GM18498 (cell line): Measurements from ENCODE around the gene DTX2.
"Not testable (repeated sequence)": the region's sequence is repeated elsewhere in the genome, so short reads cannot be mapped to it uniquely, and the experiment has no call there.

Source experiments
- ATAC-seq: cut with Tn5 transposase; IDR thresholded peaks from one replicate; pipeline ENCODE4 v1.9.1; 2021; ENCODE audit warnings: mild to moderate bottlenecking, moderate library complexity; ENCODE audit not compliant: unreplicated experiment

Gene DTX2

DNA sequence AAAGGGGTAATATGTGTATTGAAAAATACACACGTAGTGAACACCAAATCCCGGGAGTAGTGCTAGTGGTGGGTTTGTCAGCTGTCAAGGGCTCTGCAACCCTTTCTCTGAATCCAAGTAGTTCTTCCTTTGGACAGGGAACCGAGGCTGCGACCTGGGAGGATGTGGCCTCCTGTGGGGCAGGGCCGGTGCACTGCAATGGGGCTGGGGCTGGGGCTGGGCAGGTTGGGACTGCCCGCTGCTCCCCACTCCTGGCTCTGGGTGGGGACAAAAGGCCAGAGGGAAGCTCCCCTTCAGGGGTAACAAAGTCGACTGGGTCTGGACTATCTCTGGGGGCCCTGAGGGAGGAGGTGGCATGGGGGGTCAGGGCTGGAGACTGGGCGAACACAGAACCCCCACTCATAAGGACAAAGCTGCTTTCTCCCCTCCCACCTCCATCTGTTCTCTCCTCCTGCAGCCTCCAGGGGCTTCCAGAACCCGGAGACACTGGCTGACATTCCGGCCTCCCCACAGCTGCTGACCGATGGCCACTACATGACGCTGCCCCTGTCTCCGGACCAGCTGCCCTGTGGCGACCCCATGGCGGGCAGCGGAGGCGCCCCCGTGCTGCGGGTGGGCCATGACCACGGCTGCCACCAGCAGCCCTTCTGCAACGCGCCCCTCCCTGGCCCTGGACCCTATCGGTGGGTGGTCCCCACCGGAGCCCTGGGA, 49.8 kb downstream of the DTX2 start:
- not testable (repeated sequence) for ATAC-seq

DNA sequence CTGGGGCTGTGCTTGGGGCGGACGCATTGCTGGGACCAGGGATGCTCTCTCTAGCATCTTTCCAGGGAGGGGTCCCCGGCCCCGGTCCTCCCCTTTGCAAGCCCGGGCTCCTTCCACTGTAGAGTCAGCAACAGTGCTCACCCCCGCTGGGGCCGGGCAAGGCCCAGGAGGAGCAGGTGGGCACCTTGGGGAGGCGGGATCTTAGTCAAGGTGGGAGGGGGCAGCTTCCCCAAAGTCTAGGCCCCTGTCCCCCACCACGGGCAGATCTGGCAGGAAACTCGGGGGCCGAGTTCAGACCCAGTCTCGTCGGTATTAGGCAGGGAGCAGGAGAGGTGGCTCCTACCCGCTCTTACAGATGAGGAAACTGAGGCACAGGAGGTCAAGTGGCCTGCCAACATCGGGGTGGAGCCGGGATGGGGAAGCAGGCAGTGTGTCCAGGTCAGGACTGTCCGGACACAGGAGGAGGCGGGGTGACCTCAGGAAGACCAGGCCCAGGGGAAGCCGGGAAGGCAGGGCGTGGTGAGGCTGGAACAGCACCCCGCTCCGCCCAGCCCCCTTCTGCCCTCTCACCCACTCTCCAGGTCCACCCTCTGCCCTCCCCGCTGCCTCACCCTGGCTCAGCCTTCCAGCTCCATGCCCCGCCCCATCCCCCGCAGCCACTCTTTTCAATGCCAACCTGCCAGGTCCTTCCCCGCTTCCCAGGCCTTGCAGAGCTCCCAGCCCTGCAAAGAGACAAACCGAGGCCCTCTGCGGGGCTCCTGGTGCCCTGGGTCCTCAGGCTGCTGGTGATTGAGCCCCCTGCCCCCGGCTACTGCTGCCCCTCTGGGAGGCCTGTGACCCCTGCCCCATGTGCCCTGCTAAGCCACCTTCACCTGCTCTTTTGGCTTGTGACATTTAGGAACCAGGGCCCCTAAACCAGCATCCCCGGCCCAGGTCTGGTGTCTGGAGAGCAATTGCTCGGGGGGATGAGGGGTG, 50.7 kb downstream of the DTX2 start:
- ATAC-seq = not testable (repeated sequence)

DNA sequence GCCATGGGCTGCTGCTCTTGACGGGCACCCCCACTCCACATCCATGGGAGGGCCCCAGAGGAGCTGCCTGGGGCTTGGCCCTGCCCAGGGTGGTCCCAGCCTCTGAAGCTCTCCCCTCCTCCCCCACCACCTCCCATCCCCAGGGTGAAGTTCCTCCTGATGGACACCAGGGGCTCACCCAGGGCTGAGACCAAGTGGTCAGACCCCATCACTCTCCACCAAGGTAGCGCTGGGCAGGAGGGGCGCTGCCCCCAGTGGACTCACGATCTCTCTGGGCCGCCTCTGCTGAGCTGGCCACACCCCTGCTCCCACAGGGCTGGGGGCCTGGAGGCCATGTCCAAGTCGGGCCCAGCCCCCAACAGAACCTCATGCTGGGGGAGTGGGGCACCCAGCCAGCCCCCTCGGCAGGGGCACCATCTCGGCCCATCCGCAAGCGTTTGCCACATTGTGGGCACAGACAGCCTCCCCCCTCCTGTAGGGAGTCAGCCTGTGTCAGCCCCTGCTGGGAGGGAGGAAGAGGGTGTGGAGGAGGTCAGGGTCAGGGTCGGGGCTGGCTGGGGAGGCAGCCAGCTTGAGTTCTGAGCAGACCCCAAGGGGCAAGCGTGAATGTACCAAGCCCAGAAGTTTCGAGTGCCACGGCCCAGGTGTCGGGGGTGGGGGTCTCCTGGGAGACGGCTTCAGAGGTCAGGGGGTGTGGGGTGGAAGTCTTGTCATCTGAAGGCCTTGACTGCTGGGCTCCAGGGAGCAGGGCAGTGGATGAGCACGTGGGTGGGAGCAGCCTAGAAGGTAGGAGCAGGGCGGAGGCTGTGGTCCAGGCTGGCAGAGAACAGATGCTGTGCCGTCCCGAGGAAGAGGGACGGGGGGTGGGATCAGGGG, 51.7 kb downstream of the DTX2 start:
- no peak for ATAC-seq

DNA sequence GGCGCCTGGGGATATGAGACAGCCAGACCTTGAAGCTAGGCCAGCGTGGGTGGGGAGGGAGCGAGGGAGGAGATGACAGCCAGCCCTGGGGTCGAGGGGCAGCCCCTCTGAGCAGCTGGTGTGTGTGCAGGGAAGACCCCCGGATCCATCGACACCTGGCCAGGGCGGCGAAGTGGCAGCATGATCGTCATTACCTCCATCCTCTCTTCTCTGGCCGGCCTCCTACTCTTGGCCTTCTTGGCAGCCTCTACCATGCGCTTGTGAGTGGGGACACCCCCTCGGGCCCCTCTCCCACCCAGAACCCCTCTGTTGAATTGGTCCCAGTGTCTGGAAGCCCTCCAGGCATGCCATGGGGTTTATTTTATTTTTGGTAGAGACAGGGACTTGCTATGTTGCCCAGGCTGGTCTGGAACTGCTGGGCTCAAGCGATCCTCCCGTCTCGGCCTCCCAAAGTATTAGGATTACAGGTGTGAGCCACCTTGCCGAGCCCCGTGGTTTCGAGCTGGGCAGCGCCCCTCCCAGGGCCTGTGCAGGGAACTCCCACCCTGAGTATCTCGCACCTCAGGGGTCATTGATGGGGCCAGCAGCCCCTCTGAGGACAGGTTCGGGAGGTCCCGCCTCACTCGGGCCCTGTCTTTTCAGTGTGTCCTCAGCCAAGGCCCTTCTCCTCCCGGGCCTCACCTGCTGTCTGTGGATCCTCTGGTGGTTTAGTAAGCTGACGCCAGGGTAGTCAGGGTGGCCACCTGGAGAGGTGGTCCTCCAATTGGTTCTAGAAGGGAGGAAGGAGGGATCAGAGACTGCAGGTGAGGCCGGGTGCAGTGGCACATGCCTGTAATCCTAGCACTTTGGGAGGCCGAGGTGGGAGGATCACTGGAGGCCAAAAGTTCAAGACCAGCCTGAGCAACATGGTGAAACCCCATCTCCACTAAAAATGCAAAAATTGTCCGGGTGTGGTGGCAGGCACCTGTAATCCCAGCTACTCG, 52.6 kb downstream of the DTX2 start:
- ATAC-seq = no peak

DNA sequence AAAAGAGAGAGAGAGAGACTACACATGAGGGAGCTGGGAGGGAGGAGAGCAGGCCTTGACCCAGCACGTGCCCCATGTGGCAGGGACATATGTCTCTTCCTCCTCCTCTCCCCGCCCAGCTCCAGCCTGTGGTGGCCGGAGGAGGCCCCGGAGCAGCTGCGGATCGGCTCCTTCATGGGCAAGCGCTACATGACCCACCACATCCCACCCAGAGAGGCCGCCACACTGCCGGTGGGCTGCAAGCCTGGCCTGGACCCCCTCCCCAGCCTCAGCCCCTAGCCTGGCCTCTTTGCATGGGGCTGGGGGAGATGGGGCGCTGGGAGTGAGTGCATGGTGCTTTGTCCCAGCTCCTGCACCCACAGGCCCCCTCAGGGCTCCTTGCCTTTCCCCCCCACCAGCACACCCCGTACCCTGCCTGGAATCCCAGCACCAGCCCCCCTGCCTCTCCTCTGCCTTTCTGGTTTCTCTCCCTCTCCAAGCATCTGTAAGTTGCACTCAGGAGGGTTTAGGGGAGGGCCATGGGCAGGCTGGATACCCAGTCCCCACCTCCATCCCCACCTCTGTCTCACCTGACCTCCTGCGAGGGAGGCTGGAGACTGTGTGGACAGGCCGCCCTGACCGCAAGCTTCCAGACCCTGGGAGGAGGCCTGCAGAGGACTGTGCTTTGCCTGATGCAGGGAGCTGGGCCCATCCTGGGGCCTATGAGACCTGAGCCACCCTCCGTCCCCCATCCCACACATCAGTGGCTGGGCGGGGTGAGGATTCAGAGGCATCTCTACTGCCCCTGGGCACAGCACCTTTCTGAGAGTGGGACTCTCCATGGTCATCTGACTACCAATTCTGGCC, 53.6 kb downstream of the DTX2 start:
- ATAC-seq = no peak

DNA sequence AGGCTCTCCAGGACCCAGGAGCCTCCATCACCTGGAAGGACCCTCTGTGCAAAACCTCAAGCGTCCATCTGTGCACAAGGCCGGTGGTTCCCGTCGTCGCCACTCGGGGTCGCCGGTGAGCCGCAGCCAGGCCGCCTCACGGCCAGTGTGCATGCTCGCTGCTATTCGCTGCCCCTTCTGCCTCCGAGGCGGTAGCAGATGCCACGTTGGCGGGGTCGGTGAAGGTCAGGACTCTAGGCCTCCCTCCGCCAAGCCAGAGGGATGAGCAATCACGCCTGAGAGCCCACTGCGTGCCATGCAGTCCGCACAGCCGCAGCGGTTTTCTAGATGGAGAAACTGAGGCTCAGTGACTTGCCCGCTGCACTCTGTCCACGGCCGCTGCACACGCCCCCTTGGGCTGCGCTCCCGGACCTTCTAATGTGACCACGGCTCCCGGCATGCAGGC, 54.5 kb downstream of the DTX2 start:
- ATAC-seq = no peak

DNA sequence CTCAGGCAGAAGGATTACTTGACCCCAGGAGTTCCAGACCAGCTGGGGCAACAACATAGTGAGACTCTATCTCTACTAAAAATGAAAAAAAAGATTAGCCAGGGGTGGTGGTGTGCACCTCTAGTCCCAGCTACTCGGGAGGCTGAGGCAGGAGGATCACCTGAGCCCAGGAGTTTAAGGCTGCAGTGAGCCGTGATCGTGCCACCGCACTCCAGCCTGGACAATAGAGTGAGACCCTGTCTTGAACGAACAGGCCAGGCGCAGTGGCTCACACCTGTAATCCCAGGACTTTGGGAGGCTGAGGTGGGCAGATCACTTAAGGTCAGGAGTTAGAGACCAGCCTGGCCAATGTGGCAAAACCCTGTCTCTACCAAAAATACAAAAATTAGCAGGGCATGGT, 55.4 kb downstream of the DTX2 start:
- not testable (repeated sequence) for ATAC-seq

DNA sequence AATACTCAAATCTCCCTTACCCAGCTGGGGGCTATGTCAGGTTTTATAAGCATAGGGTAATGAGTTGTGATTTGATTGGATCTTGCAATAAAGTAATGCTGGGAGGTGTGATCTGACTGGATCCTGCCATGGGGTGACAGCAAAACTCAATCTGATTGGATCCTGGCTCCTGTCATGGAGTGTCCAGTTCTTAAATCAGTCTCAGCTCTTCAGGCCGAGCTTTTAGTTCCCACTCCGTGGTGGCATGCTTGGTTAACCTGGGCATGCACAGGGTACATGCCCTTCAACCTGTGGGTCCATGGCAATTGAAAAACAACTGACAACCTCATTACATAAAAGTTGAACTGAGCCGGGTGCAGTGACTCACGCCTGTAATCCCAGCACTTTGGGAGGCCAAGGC, 64.7 kb downstream of the DTX2 start:
- not testable (repeated sequence) for ATAC-seq

DNA sequence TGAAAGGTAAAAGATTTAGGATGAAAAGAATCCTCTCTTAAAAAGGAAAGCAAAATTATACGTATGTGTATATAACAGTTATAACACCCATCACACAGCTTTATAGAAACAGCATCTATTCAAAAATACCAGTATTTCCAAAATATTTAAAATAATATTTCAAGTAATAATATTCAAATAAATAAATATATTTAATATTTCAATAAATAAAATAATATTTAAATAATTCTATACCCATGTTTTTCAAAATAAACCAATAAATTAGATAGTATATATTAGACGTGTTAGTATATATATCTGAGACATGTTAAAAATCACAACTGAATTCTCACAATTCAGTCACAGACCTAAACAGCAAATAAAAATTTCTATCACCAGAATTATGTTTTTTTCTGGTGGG, 70.1 kb downstream of the DTX2 start:
- ATAC-seq = not testable (repeated sequence)

DNA sequence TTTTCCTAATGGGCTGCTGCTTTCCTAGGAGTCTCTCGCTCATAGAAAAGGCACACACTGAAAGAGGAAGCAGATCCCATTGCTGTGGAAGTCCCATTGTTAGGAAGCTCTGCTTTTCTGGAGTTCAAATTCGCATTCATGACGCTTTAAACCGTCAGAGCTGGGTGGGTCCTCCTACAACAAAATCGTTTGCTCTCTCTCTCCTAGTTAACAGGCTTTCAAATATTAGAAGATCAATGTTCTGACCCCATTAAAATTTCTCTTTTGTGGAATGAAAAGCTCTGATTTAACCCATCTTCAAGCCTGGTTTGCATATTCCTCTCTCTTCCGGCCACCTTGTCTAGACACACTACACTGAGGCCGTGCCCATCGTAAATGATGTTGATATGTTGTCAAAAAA, 81.7 kb downstream of the DTX2 start, which contains the start of gene SPDYE16:
SPDYE16 (minus strand) TSS at position 101 of the 400 bp plus-strand sequence. CDS start 1,838 bp downstream, outside the sequence.
- ATAC-seq = not testable (repeated sequence)

DNA sequence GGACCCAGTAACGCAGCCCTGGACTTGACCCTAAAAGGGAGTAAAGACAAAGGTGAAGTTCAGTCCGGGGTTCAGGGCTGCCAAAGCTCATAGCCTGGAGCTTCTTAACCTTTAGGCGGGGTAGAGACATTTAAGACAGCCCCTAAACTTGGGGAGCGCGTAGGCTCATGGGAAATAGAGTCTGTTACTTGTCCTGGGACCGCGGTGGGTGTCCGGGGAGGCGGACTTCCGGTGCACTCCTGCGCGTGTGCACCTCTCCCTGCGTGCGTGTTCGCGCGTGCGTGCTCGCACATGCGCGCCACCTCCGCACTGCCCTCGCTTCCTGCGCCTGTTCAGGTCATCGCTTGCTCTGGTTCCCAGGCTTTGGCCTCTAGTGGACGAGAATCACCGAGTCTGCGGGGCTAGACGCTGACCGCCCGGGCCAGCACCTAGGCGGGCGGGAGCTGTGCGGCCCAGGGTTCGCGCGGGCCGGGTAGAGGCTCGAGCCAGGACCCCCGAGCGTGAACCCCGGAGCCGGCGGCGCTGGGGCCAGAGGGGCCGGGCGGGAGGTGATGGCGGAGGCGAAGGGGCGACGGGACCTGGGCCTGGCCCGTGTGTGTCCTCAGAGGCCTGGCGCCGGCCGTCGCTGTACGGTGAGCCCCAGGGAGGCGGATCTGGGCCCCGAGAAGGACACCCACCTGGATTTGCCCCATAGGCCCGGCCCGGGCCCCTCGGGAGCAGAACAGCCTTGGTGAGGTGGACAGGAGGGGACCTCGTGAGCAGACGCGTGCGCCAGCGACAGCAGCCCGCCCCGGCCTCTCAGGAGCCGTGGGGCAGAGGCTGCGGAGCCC, 87.7 kb downstream of the DTX2 start:
- ATAC-seq = peak; percentile 100

DNA sequence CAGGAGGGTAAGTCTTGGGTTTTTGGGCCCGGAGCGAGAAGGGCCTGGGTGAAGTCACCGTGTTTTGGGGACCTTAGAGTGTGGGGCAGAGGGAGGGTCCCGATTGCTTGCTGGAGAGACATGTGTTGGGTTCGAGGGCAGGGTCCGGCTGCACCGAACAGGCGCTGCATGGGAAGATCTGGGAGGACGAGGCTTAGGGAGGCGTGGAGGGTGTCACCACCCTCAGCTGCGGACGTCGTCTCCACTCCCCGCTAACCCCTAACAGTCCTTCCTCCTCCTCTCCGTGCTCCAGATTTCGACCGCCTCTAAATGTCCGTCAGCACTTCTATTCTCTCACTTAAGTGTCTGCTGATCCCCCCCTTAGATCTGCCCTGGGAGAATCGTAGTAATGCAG, 88.3 kb downstream of the DTX2 start:
- not testable (repeated sequence) for ATAC-seq

DNA sequence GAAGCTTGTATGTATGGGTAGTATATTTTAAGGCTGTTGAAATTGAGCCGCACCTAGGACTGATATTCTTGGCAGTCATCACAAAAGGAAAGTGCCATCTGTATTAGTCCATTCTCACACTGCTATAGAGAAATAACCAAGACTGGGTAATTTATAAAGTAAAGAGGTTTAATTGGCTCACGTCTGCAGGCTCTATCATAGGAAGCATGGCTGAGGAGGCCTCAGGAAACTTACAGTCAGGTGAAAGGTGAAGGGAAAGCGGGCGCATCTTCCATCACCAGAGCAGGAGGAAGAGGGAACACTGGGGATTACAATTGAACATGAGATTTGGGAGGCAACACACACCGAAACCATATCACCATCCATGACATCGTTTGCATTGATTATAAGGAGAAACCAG, 90.5 kb downstream of the DTX2 start:
- not testable (repeated sequence) for ATAC-seq
